MG63 (cell line): Measurements from ENCODE around the gene LYRM2. TPM values are rescaled to one million over a fixed set of nuclear protein-coding genes. Genes with fewer than 3 reads are reported as not detected.

Experiments
- DNase-seq: peaks from one replicate; pipeline ENCODE4 v3.0.0-alpha.2; 2020
- H3K27me3 ChIP-seq: fragments of 250-450 bp; sonication (Bioruptor Pico); 2 replicates; pipeline ENCODE4 v1.5.1; 2020; ENCODE audit warnings: mild to moderate bottlenecking, moderate library complexity
- H3K36me3 ChIP-seq: fragments of 250-450 bp; sonication (Bioruptor Pico); 2 replicates; pipeline ENCODE4 v1.5.1; 2020; ENCODE audit warnings: mild to moderate bottlenecking, moderate library complexity
- H3K4me3 ChIP-seq: fragments of 250-450 bp; sonication (Bioruptor Pico); 2 replicates; pipeline ENCODE4 v1.5.1; 2020; ENCODE audit warnings: mild to moderate bottlenecking, moderate library complexity
- H3K9me3 ChIP-seq: fragments of 250-450 bp; sonication (Bioruptor Pico); 2 replicates; pipeline ENCODE4 v1.5.1; 2020; ENCODE audit warnings: mild to moderate bottlenecking, moderate library complexity
- total RNA-seq: library from RNA; depleted of rRNA; stranded (reverse); fragments of >200 nt; shearing (Covaris generic); gene quantifications from 2 replicates; pipeline ENCODE4 v1.2.3, GENCODE V29; 2014; ENCODE audit warnings: low replicate concordance

LYRM2 gene
- total RNA-seq, 1 experiment from 2014 or later = 7.1 TPM

GRCh38 chr6:89554106-89554505 lies 84.4 kb downstream of the LYRM2 start:
- Histone ChIP-seq H3K36me3 (no peaks in the 10 kb centered on the region), H3K4me3 (no peak overlapping the region), H3K27me3 (peaks cover 3% of the 10 kb centered on the region; the same call in 1 of the 2 replicates), H3K9me3 (no peaks in the 10 kb centered on the region)
- no peak for DNase-seq

GRCh38 chr6:89553431-89553830 lies 85.1 kb downstream of the LYRM2 start:
- no peaks in the 10 kb centered on the region for H3K36me3 ChIP-seq

DNA sequence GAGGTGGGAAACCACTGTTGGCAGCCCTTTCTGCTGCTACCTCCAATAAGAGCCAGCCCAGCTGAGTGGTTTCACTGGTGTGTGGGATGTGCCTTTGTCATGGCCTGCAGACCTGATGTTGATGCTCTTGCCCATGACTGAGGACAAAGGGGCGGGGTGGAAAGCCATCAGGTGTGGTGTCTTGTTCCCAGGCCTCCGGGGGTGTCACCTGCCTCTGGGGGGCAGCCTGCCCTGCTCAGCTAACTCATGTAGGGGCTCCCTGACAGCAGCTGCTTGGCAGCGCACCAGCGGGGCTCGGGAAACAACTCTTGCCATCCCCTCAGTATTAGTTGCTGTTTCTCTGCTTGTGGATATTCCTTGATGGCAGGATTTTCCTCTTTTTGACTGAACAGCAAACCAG lies 91.3 kb downstream of the LYRM2 start:
- peaks cover 4% of the 10 kb centered on the region; the same call in 1 of the 2 replicates for H3K27me3 ChIP-seq
- DNase-seq = no peak
- H3K36me3 ChIP-seq = no peaks in the 10 kb centered on the region
- no peaks in the 10 kb centered on the region for H3K9me3 ChIP-seq
- no peak overlapping the region for H3K4me3 ChIP-seq

More at GRCh38 chr6:89553431-89553830, 85.1 kb downstream of the LYRM2 start:
- Histone ChIP-seq H3K4me3 (no peak overlapping the region), H3K27me3 (peaks cover 3% of the 10 kb centered on the region; the same call in 1 of the 2 replicates), H3K9me3 (no peaks in the 10 kb centered on the region)
- DNase-seq = no peak

DNA sequence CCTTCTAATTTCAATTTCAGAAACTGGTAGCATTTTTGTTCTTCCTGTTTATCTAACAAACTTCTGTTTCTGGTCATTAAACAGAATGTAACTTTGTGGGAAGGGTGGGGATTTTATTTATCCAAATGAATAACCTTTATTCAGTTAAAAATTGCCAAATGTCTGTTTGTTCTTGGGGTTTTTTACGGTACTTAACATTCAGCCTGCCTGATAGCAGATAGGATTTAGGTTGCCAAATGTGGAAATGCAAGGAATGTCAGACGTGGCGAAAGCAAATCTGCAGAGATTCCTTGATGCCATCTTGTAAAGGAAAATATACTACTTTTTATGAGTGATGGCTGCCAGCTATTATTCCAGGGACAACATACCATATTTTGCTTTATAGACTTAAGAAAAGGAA lies 95.7 kb downstream of the LYRM2 start:
- no peak overlapping the region for H3K4me3 ChIP-seq

DNA sequence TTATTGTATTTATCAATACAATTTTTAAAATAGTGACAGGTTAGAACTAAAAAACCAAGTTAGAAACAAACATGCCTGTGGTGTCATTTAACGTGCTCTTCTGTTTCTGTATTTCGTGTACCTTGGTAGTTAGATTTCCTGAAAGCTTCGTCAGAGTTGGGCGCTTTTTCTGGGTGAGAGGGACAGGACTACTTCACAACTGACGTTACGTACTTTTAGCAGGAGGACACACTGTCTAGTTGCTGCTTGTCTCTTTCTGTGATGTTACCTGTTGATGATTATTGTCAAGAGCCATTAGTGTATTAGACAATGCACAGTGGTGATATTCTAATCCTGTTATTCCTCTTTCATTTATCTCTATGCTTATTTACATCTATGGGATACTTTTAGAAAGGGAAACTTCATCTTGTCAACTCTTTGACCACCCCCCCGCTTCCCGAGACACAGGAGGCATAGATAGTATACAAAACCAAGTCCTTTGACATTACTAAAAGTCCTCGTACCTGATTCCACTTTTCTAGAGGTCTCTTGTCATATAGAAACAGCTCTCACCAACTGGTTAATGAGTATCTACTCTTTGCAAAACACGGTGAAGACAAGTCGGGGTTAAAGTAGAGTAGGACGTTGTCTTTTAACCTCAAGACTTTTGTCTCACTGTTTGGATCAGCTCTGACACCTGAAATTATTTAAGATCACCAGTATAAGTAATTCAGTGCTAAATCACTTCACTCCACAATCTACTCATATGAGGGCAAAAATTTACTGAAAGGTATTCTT lies 96.3 kb downstream of the LYRM2 start:
- no peak overlapping the region for H3K4me3 ChIP-seq
- no peak for DNase-seq
- H3K9me3 ChIP-seq = no peaks in the 10 kb centered on the region
- H3K27me3 ChIP-seq = peaks cover 6% of the 10 kb centered on the region; the same call in 1 of the 2 replicates
- no peaks in the 10 kb centered on the region for H3K36me3 ChIP-seq

More for the DNA sequence above, 95.7 kb downstream of the LYRM2 start:
- DNase-seq = no peak
- Histone ChIP-seq H3K27me3 (peaks cover 6% of the 10 kb centered on the region; the same call in 1 of the 2 replicates), H3K9me3 (no peaks in the 10 kb centered on the region), H3K36me3 (no peaks in the 10 kb centered on the region)

DNA sequence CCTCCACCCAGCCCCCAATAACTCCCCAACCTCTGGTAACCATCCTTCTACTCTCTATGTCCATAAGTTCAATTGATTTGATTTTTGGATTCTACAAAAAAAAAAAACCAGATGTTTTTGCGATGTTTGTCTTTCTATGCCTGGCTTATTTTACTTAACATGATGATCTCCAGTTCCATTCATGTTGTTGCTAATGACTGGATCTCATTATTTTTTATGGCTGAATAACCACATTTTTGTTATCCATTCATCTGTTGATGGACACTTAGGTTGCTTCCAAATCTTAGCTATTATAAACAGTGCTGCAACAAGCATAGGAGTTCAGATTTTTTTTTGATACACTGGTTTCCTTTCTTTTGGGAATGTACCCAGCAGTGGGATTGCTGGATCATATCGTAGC lies 98.8 kb downstream of the LYRM2 start:
- Histone ChIP-seq H3K36me3 (no peaks in the 10 kb centered on the region), H3K9me3 (no peaks in the 10 kb centered on the region), H3K27me3 (peaks cover 6% of the 10 kb centered on the region; the same call in 1 of the 2 replicates), H3K4me3 (no peak overlapping the region)
- no peak for DNase-seq

GRCh38 chr6:89536231-89536630 lies 102.3 kb downstream of the LYRM2 start:
- Histone ChIP-seq H3K27me3 (0 out of 2 replicates have a peak, but pooled peaks cover 2% of the 10 kb centered on the region), H3K9me3 (no peaks in the 10 kb centered on the region), H3K4me3 (no peak overlapping the region), H3K36me3 (no peaks in the 10 kb centered on the region)
- DNase-seq = no peak

GRCh38 chr6:89530982-89531381 lies 107.6 kb downstream of the LYRM2 start:
- Histone ChIP-seq H3K9me3 (no peaks in the 10 kb centered on the region), H3K36me3 (no peaks in the 10 kb centered on the region), H3K27me3 (no peaks in the 10 kb centered on the region), H3K4me3 (no peak overlapping the region)
- DNase-seq = no peak

DNA sequence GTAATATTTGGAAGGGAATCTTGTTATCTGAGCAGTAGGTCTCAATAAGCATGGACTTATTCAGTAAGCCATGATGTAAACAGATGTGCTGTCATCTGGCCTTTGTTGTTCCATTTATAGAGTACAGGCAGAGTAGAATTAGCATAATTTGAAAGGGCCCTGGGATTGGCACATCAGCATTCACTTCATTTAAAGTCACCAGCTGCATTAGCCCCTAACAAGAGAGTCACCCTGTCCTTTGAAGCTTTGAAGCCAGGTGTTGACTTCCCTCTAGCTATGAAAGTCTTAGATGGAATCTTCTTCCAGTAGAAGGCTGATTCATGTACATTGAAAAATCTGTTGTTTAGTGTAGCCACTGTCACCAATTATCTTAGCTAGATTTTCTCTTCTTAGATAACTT lies 109.7 kb downstream of the LYRM2 start:
- DNase-seq = no peak
- Histone ChIP-seq H3K36me3 (no peaks in the 10 kb centered on the region), H3K27me3 (no peaks in the 10 kb centered on the region), H3K4me3 (no peak overlapping the region), H3K9me3 (no peaks in the 10 kb centered on the region)

GRCh38 chr6:89527634-89528033 lies 110.9 kb downstream of the LYRM2 start:
- Histone ChIP-seq H3K4me3 (no peak overlapping the region), H3K36me3 (no peaks in the 10 kb centered on the region), H3K9me3 (no peaks in the 10 kb centered on the region), H3K27me3 (no peaks in the 10 kb centered on the region)
- DNase-seq = no peak

GRCh38 chr6:89526563-89526869 lies 112.0 kb downstream of the LYRM2 start:
- H3K9me3 ChIP-seq = no peaks in the 10 kb centered on the region
- H3K27me3 ChIP-seq = no peaks in the 10 kb centered on the region
- H3K4me3 ChIP-seq = no peak overlapping the region
- H3K36me3 ChIP-seq = no peaks in the 10 kb centered on the region
- no peak for DNase-seq

GRCh38 chr6:89525786-89526562 lies 112.6 kb downstream of the LYRM2 start:
- no peaks in the 10 kb centered on the region for H3K9me3 ChIP-seq
- no peaks in the 10 kb centered on the region for H3K36me3 ChIP-seq
- DNase-seq = no peak
- no peaks in the 10 kb centered on the region for H3K27me3 ChIP-seq
- H3K4me3 ChIP-seq = no peak overlapping the region

DNA sequence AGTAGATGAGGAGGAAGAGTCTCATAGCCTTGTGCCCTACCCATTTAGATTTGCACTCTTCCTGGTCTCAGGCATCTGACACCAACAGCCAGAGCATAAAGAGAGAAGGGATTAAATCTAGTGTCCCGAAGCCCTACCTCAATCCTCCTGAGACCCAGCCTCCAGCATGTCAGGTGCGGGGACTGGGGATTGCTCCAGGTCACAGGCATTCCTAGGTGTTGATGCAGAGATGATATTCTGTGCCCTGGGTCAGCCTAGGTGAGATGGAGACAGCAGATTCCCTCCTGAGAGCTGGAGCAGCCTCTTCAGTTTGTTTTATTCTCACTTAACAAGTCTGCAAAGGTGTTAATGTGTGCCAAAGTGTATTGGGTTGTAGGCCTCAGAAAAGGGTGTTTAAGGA lies 115.8 kb downstream of the LYRM2 start:
- Histone ChIP-seq H3K4me3 (no peak overlapping the region), H3K36me3 (no peaks in the 10 kb centered on the region), H3K27me3 (no peaks in the 10 kb centered on the region), H3K9me3 (no peaks in the 10 kb centered on the region)
- DNase-seq = no peak

DNA sequence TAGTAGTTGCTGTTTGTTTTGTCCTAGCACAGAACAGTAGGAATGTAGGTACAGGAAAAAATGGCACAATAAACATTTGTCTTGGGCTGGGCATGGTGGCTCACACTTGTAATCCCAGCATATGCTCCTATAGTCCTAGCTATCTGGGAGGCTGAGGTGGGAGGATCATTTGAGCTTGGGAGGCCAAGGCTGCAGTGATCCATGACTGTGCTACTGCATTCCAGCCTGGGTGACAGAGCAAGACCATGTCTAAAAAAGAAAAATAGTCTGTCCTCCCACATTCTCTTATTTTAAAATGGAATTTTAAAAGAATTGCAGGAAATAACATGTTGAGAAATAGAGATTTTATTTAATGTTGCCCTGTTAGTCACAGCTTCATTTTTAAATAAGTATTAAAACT lies 117.8 kb downstream of the LYRM2 start:
- no peaks in the 10 kb centered on the region for H3K27me3 ChIP-seq
- H3K4me3 ChIP-seq = no peak overlapping the region
- H3K36me3 ChIP-seq = no peaks in the 10 kb centered on the region
- DNase-seq = no peak
- no peaks in the 10 kb centered on the region for H3K9me3 ChIP-seq

- no peak overlapping the region for H3K4me3 ChIP-seq
- H3K27me3 ChIP-seq = no peaks in the 10 kb centered on the region
- H3K36me3 ChIP-seq = no peaks in the 10 kb centered on the region
- H3K9me3 ChIP-seq = no peaks in the 10 kb centered on the region
- DNase-seq = no peak
These were observed 120.0 kb downstream of the LYRM2 start for GRCh38 chr6:89518352-89519055.
